HepG2 (cell line): ENCODE results near the gene SAMD4A. TPM values are rescaled to one million over a fixed set of nuclear protein-coding genes. Genes with fewer than 3 reads are reported as not detected.

Source experiments
- ATAC-seq: fragments of 200-7000 bp; cut with Tn5 transposase; 3 replicates; pipeline ENCODE4 v1.9.1; 2020; ENCODE audit warnings: mild to moderate bottlenecking, moderate library complexity
- BruUV-seq: library from RNA; stranded (reverse); fragments of 400-500 nt; replicated peaks from 2 replicates; lab custom pipeline; 2021; lab: Mats Ljungman, UMichigan
- CTCF ChIA-PET: fragments of 300-600 bp; formaldehyde crosslinking; extraction: SDS; loops from one replicate; lab custom pipeline; 2021; ENCODE audit warnings: low total read pairs, inconsistent platforms, low intra/inter-chr PET ratio; lab: Yijun Ruan, JAX
- POLR2A ChIA-PET: fragments of 350-600 bp; sonication (Branson Sonifier 250); formaldehyde crosslinking; loops from one replicate; lab custom pipeline; 2020; ENCODE audit warnings: antibody characterized with exemption, inconsistent platforms; lab: Yijun Ruan, JAX
- DNase-seq: peaks from one replicate; pipeline ENCODE4 v3.0.0-alpha.2; 2015; ENCODE audit warnings: low spot score
- FAIRE-seq: peaks from 3 replicates; lab custom pipeline; 2011; peaks lifted over from hg19 to GRCh38; lab: Jason Lieb, UNC
- H2AFZ ChIP-seq: one replicate; pipeline ENCODE4 v1.6.1; 2011; ENCODE audit warnings: low read length, inconsistent platforms
- H3K27ac ChIP-seq: fragments of 300-600 bp; 3 replicates; pipeline ENCODE4 v1.8.0; 2011; ENCODE audit warnings: mixed run types, mild to moderate bottlenecking, mixed read lengths, low read length, inconsistent platforms; ENCODE audit not compliant: insufficient read depth; ENCODE audit errors: extremely low read length
- H3K27me3 ChIP-seq, 2 experiments: fragments of 200-600 bp in 1 of 2; 2 replicates in 1 of 2; 3 replicates in 1 of 2; pipeline versions ENCODE4 v1.6.0 to v1.8.0; 2011; ENCODE audit warnings: low read length in 2 of 2, mild to moderate bottlenecking in 2 of 2, moderate library complexity in 2 of 2, inconsistent platforms in 1 of 2; ENCODE audit not compliant: insufficient read depth in 2 of 2, control insufficient read depth in 1 of 2
- H3K36me3 ChIP-seq, 2 experiments: fragments of 200-600 bp in 1 of 2; replicated peaks in 1 of 2; 2 replicates in 1 of 2; 3 replicates in 1 of 2; pipeline versions ENCODE4 v1.5.1 to v1.8.0; 2011; ENCODE audit warnings: low read length in 2 of 2, inconsistent platforms in 1 of 2; ENCODE audit not compliant: insufficient read depth in 2 of 2, control insufficient read depth in 1 of 2
- H3K4me1 ChIP-seq: 2 replicates; pipeline ENCODE4 v1.5.1; 2012; ENCODE audit warnings: low read length, inconsistent platforms; ENCODE audit not compliant: insufficient read depth
- H3K4me2 ChIP-seq: 2 replicates; pipeline ENCODE4 v1.6.0; 2011; ENCODE audit warnings: low read depth, low read length, inconsistent platforms
- H3K4me3 ChIP-seq, 3 experiments: fragments of 200-600 bp in 1 of 3; sonication (generic), shearing (Covaris generic) in 1 of 3; replicated peaks in 1 of 3; 2 replicates each; pipeline ENCODE4 v1.5.1; 2011 to 2016; ENCODE audit warnings: low read length in 3 of 3, inconsistent platforms in 2 of 3, low read depth in 2 of 3, mild to moderate bottlenecking in 2 of 3, control low read depth in 1 of 3, mixed read lengths in 1 of 3; ENCODE audit not compliant: insufficient read depth in 1 of 3
- H3K79me2 ChIP-seq: one replicate; pipeline ENCODE4 v1.6.1; 2011; ENCODE audit warnings: low read length, inconsistent platforms; ENCODE audit not compliant: insufficient read depth
- H3K9ac ChIP-seq: 2 replicates; pipeline ENCODE4 v1.6.0; 2011; ENCODE audit warnings: mild to moderate bottlenecking, low read depth, low read length, inconsistent platforms; ENCODE audit not compliant: insufficient read depth
- H3K9me3 ChIP-seq: 2 replicates; pipeline ENCODE4 v1.5.1; 2012; ENCODE audit warnings: mild to moderate bottlenecking, low read length
- H4K20me1 ChIP-seq: 2 replicates; pipeline ENCODE4 v1.6.0; 2011; ENCODE audit warnings: inconsistent platforms, mild to moderate bottlenecking, low read length, moderate library complexity; ENCODE audit not compliant: insufficient read depth
- ATF5 ChIP-seq: sonication (generic); formaldehyde crosslinking; IDR thresholded peaks from 2 replicates; pipeline ENCODE4 v1.4.0; 2020; ENCODE audit warnings: mild to moderate bottlenecking, low read depth, missing genetic modification reagents
- FUBP1 ChIP-seq: sonication (generic); formaldehyde crosslinking; IDR thresholded peaks from 2 replicates; pipeline ENCODE4 v1.5.1; 2020; ENCODE audit warnings: missing genetic modification reagents, mild to moderate bottlenecking, borderline replicate concordance
- IRF9 ChIP-seq: sonication (generic); formaldehyde crosslinking; IDR thresholded peaks from 2 replicates; pipeline ENCODE4 v1.8.0; 2022; ENCODE audit warnings: missing genetic modification reagents, mild to moderate bottlenecking, borderline replicate concordance
- MAFF ChIP-seq: IDR thresholded peaks from 2 replicates; pipeline ENCODE4 v1.6.1; 2011; ENCODE audit warnings: low read depth, low read length, improper control_type of control experiment
- MAFK ChIP-seq, 2 experiments: IDR thresholded peaks in 1 of 2; conservative IDR thresholded peaks in 1 of 2; 2 replicates each; pipeline ENCODE4 v1.6.1; 2011; ENCODE audit warnings: improper control_type of control experiment in 2 of 2, low read length in 2 of 2
- RAD51 ChIP-seq: fragments of 450-650 bp; IDR thresholded peaks from 2 replicates; pipeline ENCODE4 v1.6.1; 2016; ENCODE audit warnings: borderline replicate concordance
- SIN3B ChIP-seq: fragments of 150-350 bp; IDR thresholded peaks from 2 replicates; pipeline ENCODE4 v1.6.1; 2014; ENCODE audit warnings: low read length
- in situ Hi-C: cut with HindIII; loops from 2 replicates; pipeline ENCODE4 v1.10.0; 2017; ENCODE audit warnings: low pct_unique_long_range_greater_than_20kb; ENCODE audit not compliant: extremely low pct_ligation_motif_present
- intact Hi-C: fragments of 100-400 bp; cut with micrococcal nuclease; formaldehyde crosslinking; loops from one replicate; pipeline ENCODE4 v1.10.0; 2022; ENCODE audit not compliant: unreplicated experiment
- polyA plus RNA-seq, 8 experiments: library from polyadenylated mRNA; depleted of rRNA in 3 of 8; stranded (reverse) in 7 of 8; unstranded in 1 of 8; fragments of >200 nt; fragmentation: Illumina TruSeq in 4 of 8; extraction: Trizol in 4 of 8; gene quantifications; 2 replicates each; pipeline versions ENCODE4 v1.2.1 to v1.2.3, GENCODE V29; 2011 to 2016; ENCODE audit warnings: low read depth in 4 of 8, missing spikeins in 1 of 8, mixed read lengths in 1 of 8; ENCODE audit not compliant: insufficient read depth in 1 of 8
- total RNA-seq, 5 experiments: library from RNA; depleted of rRNA; stranded (reverse); fragments of >200 nt; fragmentation: Illumina TruSeq; extraction: Trizol; gene quantifications; 2 replicates each; pipeline ENCODE4 v1.2.3, GENCODE V29; 2016; ENCODE audit warnings: low read depth in 1 of 5

SAMD4A gene
- total and polyA plus RNA-seq, 2 of the 13 experiments (the other 11 are each of a cell fraction or from before 2014, with no cell fraction given) = 11.8 to 13.0 TPM

- Histone ChIP-seq H3K4me3 (no peak overlapping the region), H2AFZ (no peak overlapping the region), H4K20me1 (no peaks in the 10 kb centered on the region), H3K27ac (no peak overlapping the region), H3K9ac (no peak overlapping the region), H3K36me3 (no peaks in the 10 kb centered on the region), H3K9me3 (peaks cover 19% of the 10 kb centered on the region), H3K4me1 (peaks cover 26% of the 10 kb centered on the region; the same call in 1 of the 2 replicates)
- DNase-seq (no peak), ATAC-seq (no peak), FAIRE-seq (no peak)
- BruUV-seq = no TSS peak
- in situ Hi-C loops = no loop called here
- POLR2A ChIA-PET = no interaction called here
- CTCF ChIA-PET = no interaction called here
- TF ChIP-seq RAD51 (no peak), FUBP1 (CRISPR knock-in tag) (no peak), MAFK (conservative IDR thresholded peaks at IDR 0.05 in 1 of 2, IDR thresholded peaks at IDR 0.05 in 1 of 2; ENCODE audit: low read length in 2 of 2) (peak; percentile 61 to 74), IRF9 (CRISPR knock-in tag) (no peak), SIN3B (no peak), ATF5 (CRISPR knock-in tag) (no peak), MAFF (peak; percentile 49)
- TF ChIP-seq, all 625 proteins: peak for 2
- Histone ChIP-seq H3K27me3 (peaks cover 0 to 6% of the 10 kb centered on the region in 2 experiments; a peak in 1 of 5 replicates), H3K79me2 (no peaks in the 10 kb centered on the region), H3K4me2 (no peak overlapping the region)
- intact Hi-C loops = no loop called here
These were observed 255.8 kb downstream of the SAMD4A start for GRCh38 chr14:54822685-54823084.
